ENCODE results near the gene NKD2.

Gene NKD2

GRCh38 chr5:1001406-1002270 is 7.0 kb upstream of the NKD2 start:
- no peak for DNase-seq

GRCh38 chr5:1002271-1002546 is 6.4 kb upstream of the NKD2 start:
- no peak for DNase-seq

- no peak for DNase-seq
Observed at GRCh38 chr5:1002836-1003235, 5.8 kb upstream of the NKD2 start.

GRCh38 chr5:1003296-1003937 is 5.2 kb upstream of the NKD2 start:
- no peak for DNase-seq

GRCh38 chr5:1004461-1005248 is 3.9 kb upstream of the NKD2 start:
- DNase-seq: peak in 1 of 2 experiments; percentile 63

GRCh38 chr5:1005249-1005851 is 3.3 kb upstream of the NKD2 start:
- DNase-seq: no peak

- DNase-seq: no peak
Observed at GRCh38 chr5:1005904-1006655, 2.5 kb upstream of the NKD2 start.

GRCh38 chr5:1006656-1007071 is 1.9 kb upstream of the NKD2 start:
- no peak for DNase-seq

- DNase-seq: no peak
Observed at GRCh38 chr5:1007221-1007680, 1.4 kb upstream of the NKD2 start.

GRCh38 chr5:1007681-1008450 is 736 bp upstream of the NKD2 start:
- DNase-seq: no peak

- no peak for DNase-seq
Observed at GRCh38 chr5:1009359-1010180, 968 bp downstream of the NKD2 start.

GRCh38 chr5:1010181-1010510 is 1.5 kb downstream of the NKD2 start:
- no peak for DNase-seq

- no peak for DNase-seq
Observed at GRCh38 chr5:1010641-1011046, 2.0 kb downstream of the NKD2 start.

GRCh38 chr5:1011226-1011631 is 2.6 kb downstream of the NKD2 start:
- peak in 1 of 2 experiments; percentile 32 for DNase-seq

GRCh38 chr5:1011741-1012312 is 3.2 kb downstream of the NKD2 start:
- DNase-seq: no peak

- no peak for DNase-seq
Observed at GRCh38 chr5:1012313-1012841, 3.8 kb downstream of the NKD2 start.

GRCh38 chr5:1012900-1013237 is 4.3 kb downstream of the NKD2 start:
- DNase-seq: no peak

GRCh38 chr5:1013238-1013947 is 4.8 kb downstream of the NKD2 start:
- no peak for DNase-seq

- DNase-seq: no peak
Observed at GRCh38 chr5:1013948-1014301, 5.3 kb downstream of the NKD2 start.

GRCh38 chr5:1014346-1014745 is 5.7 kb downstream of the NKD2 start:
- no peak for DNase-seq
